RWPE1 (cell line): ENCODE measurements around the gene BTBD9.
A peak's percentile ranks its signal among the peaks of the same experiment; 100 is the strongest.

ENCODE experiments used
- CTCF ChIA-PET: fragments of 350-600 bp; sonication (Branson Sonifier 250); formaldehyde crosslinking; extraction: SDS; loops from one replicate; lab custom pipeline; 2021; lab: Yijun Ruan, JAX
- POLR2A ChIA-PET: fragments of 400-600 bp; formaldehyde crosslinking; extraction: SDS; loops from one replicate; lab custom pipeline; 2020; ENCODE audit warnings: antibody characterized with exemption; ENCODE audit not compliant: low non-redundant PET; lab: Yijun Ruan, JAX
- DNase-seq: peaks from one replicate; pipeline ENCODE4 v3.0.0; 2012; ENCODE audit warnings: low spot score
- H3K27ac ChIP-seq: fragments of 450-650 bp; 2 replicates; pipeline ENCODE4 v1.5.1; 2017
- TF ChIP-seq, protein P1 (sequence below): fragments of 450-650 bp; conservative IDR thresholded peaks from 2 replicates; pipeline ENCODE4 v1.5.1; 2017; ENCODE audit warnings: low read depth, mild to moderate bottlenecking

BTBD9 gene

DNA sequence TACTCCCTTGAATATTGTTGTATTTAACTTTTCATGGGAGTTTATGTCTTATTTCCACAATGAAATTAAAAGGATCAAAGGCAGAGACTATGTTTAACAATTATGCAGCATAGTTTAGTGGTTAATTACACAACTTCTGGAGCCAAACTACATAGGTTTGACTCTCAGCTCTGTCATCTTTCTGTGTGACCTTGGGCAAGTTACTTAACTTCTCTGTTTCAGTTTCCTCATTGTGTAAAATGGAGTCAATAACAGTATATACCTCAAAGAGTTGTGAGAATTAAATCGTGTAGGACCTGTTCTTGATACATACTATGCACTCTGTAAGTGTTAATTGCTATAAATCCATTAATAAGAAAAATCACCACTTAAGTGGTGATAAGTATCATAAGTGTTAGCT is 48.3 kb downstream of the BTBD9 start:
- POLR2A ChIA-PET = no interaction called here

GRCh38 chr6:38589367-38589720 is 50.4 kb downstream of the BTBD9 start:
- TF ChIP-seq, protein P1, sequence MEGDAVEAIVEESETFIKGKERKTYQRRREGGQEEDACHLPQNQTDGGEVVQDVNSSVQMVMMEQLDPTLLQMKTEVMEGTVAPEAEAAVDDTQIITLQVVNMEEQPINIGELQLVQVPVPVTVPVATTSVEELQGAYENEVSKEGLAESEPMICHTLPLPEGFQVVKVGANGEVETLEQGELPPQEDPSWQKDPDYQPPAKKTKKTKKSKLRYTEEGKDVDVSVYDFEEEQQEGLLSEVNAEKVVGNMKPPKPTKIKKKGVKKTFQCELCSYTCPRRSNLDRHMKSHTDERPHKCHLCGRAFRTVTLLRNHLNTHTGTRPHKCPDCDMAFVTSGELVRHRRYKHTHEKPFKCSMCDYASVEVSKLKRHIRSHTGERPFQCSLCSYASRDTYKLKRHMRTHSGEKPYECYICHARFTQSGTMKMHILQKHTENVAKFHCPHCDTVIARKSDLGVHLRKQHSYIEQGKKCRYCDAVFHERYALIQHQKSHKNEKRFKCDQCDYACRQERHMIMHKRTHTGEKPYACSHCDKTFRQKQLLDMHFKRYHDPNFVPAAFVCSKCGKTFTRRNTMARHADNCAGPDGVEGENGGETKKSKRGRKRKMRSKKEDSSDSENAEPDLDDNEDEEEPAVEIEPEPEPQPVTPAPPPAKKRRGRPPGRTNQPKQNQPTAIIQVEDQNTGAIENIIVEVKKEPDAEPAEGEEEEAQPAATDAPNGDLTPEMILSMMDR = no peak
- ChIA-PET CTCF (no interaction called here), POLR2A (no interaction called here)
- peak; percentile 10 for DNase-seq
- H3K27ac ChIP-seq = no peak overlapping the region

More for the DNA sequence above, 48.3 kb downstream of the BTBD9 start:
- TF ChIP-seq, protein P1 = no peak
- H3K27ac ChIP-seq = no peak overlapping the region
- CTCF ChIA-PET = interaction anchor here (0.9 kb wide), 1 partner anchor 414 kb away, joined by 3 read pairs; no protein-coding TSS in a partner anchor
- DNase-seq = no peak

DNA sequence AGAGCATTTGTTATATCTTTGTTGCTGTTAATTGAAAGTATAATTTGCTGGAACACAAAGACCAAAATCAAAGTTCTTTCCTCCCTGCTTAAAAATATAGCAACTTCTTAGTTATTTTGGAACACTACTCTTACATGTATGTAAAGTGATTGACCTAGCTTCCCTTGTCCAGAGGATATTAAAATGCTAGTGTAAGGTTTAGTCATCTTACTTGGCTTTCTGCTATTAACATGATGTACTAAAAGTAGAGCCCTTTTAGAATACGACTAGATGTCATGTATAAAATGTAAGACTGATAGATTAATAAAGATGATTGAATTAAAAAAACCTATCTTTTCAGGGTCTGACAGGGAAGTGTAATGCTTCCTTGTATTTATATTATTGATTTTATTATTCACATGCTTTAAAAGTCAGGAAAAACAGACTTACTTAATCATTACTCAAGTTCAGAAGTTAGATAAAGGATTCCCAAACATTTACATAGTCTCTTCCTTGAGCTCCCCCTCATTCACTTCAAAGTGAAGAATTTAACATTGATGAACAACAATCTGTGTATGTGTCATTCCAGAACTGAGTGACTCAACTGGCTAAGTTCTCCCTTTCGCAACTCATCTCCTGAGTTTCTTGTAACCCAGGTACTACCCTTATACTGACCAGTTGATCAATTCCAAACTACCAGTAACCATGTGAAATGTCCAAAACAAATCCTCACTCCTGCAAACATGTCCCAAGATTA is 50.9 kb downstream of the BTBD9 start:
- no peak overlapping the region for H3K27ac ChIP-seq
- TF ChIP-seq, protein P1 = no peak
- DNase-seq = peak; percentile 68
- POLR2A ChIA-PET = no interaction called here
- CTCF ChIA-PET = no interaction called here

- H3K27ac ChIP-seq = no peak overlapping the region
- ChIA-PET POLR2A (no interaction called here), CTCF (no interaction called here)
- DNase-seq = no peak
- TF ChIP-seq, protein P1 = no peak
Observed at GRCh38 chr6:38587766-38588362, 51.9 kb downstream of the BTBD9 start.

DNA sequence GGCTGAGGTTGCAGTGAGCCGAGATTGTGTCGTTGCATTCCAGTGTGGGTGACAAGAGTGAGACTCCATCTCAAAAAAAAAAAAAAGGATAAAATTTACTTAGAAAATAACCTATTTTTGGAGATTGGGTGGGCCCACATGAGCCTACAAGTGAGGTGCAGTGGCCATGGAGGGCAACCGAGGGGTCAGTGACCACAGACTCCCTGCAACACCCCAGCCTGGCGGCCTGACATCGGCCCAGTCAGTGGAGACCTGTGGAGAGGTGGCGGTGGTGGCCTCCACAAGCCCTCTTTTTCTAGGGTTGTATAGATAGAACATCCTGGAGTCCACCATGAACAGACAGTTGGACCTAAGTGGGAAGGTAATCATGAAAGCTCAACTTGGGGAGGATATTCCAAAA is 52.7 kb downstream of the BTBD9 start:
- H3K27ac ChIP-seq = no peak overlapping the region
- POLR2A ChIA-PET = no interaction called here
- no peak for DNase-seq
- TF ChIP-seq, protein P1 = no peak
- CTCF ChIA-PET = no interaction called here

- ChIA-PET POLR2A (no interaction called here), CTCF (interaction anchor here (0.5 to 0.7 kb wide), 2 partner anchors 725 to 755 kb away, joined by 4 to 10 read pairs; no protein-coding TSS in a partner anchor)
- DNase-seq = no peak
- H3K27ac ChIP-seq = no peak overlapping the region
- TF ChIP-seq, protein P1 = no peak
Observed at GRCh38 chr6:38584731-38585130, 55.0 kb downstream of the BTBD9 start.
